ENCODE results near the gene ALG5. TPM values are rescaled to one million over a fixed set of nuclear protein-coding genes. Genes with fewer than 3 reads are reported as not detected.

The ALG5 gene
- total and polyA plus RNA-seq, 4 donors: 26.6 to 54.2 (median 44.4) TPM

GRCh38 chr13:36912973-36913372 is 86.2 kb downstream of the ALG5 start:
- H3K9me3 ChIP-seq (ENCODE audit: control insufficient read depth in 4 of 4, insufficient read depth in 3 of 4, low read length in 3 of 4): no peaks in the 10 kb centered on the region
- H3K4me3 ChIP-seq: no peak overlapping the region
- DNase-seq (no peak), ATAC-seq (ENCODE audit: insufficient read depth, low FRiP score) (no peak)
- H3K9ac ChIP-seq (ENCODE audit: insufficient read depth in 1 of 2, low read length in 2 of 2): no peak overlapping the region
- H3K27ac ChIP-seq (ENCODE audit: low read depth in 1 of 2, low read length in 1 of 2): no peak overlapping the region
- peaks cover 1 to 18% (median 4%) of the 10 kb centered on the region in 5 donors for H3K4me1 ChIP-seq (ENCODE audit: control insufficient read depth in 5 of 5, insufficient read depth in 5 of 5, low read length in 5 of 5)
- H3K36me3 ChIP-seq (ENCODE audit: control insufficient read depth in 4 of 4, insufficient read depth in 4 of 4, low read length in 4 of 4): no peaks in the 10 kb centered on the region
- TF ChIP-seq CTCF (IDR thresholded peaks at IDR 0.05; ENCODE audit: control extremely low read depth, extremely low read depth): no peak
- no peaks in the 10 kb centered on the region for H3K27me3 ChIP-seq (ENCODE audit: control insufficient read depth in 3 of 3, insufficient read depth in 3 of 3, low read length in 2 of 3)
- WGBS, 2 donors: 57 to 70% methylated on average over 2 of the region's 2 CpGs

DNA sequence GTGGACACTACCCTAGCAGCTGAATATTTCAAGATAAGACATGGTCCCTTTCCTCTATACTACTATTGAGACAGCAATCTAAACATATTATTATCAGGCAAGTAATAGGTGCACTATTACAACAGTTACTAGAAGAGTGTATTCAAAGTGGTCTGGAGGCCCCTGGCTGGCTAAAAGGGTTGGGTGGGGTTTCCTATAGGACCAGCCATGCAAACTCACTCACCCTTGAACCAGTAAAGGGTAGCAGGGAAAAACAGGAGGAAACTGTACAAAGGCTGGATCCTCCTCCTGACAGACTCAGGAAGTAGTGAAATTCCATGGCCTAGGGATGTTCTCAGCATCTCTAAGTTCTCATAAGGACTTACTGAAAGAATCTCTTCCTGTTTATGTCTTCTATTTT is 86.8 kb downstream of the ALG5 start:
- Histone ChIP-seq H3K36me3 (ENCODE audit: control insufficient read depth in 4 of 4, insufficient read depth in 4 of 4, low read length in 4 of 4) (no peaks in the 10 kb centered on the region), H3K9me3 (ENCODE audit: control insufficient read depth in 4 of 4, insufficient read depth in 3 of 4, low read length in 3 of 4) (no peaks in the 10 kb centered on the region), H3K27ac (ENCODE audit: low read depth in 1 of 2, low read length in 1 of 2) (no peak overlapping the region), H3K4me1 (ENCODE audit: control insufficient read depth in 5 of 5, insufficient read depth in 5 of 5, low read length in 5 of 5) (peaks cover 1 to 12% (median 4%) of the 10 kb centered on the region in 5 donors), H3K27me3 (ENCODE audit: control insufficient read depth in 3 of 3, insufficient read depth in 3 of 3, low read length in 2 of 3) (no peaks in the 10 kb centered on the region), H3K9ac (ENCODE audit: insufficient read depth in 1 of 2, low read length in 2 of 2) (no peak overlapping the region), H3K4me3 (no peak overlapping the region)
- TF ChIP-seq CTCF (IDR thresholded peaks at IDR 0.05; ENCODE audit: control extremely low read depth, extremely low read depth): no peak
- ATAC-seq (ENCODE audit: insufficient read depth, low FRiP score) (no peak), DNase-seq (no peak)

DNA sequence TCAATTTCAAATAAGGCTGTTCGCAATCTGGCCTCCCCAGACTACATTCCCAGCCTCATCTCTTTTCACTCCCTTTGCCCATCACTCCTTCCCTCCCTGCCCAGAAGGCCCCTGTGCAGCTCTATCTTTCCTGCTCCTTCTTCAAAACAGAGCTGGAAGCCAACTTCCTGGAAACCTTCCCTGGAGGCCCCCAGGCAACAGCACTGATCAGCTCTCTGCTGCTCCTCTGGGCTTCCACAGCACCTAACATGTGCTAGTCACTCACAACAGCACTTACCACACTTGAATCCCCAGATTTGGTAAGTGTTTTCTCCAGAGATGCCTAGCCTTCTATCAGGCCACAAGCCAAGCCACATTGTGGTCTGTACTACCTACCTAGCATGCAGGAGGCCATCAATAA is 88.6 kb downstream of the ALG5 start:
- 98 to 100% methylated on average over 1 of the region's 1 CpG for WGBS, 2 donors
- Histone ChIP-seq H3K27me3 (ENCODE audit: control insufficient read depth in 3 of 3, insufficient read depth in 3 of 3, low read length in 2 of 3) (no peaks in the 10 kb centered on the region), H3K4me3 (no peak overlapping the region), H3K27ac (ENCODE audit: low read depth in 1 of 2, low read length in 1 of 2) (no peak overlapping the region), H3K9me3 (ENCODE audit: control insufficient read depth in 4 of 4, insufficient read depth in 3 of 4, low read length in 3 of 4) (no peaks in the 10 kb centered on the region), H3K4me1 (ENCODE audit: control insufficient read depth in 5 of 5, insufficient read depth in 5 of 5, low read length in 5 of 5) (peaks cover 0 to 4% (median 1%) of the 10 kb centered on the region in 5 donors), H3K36me3 (ENCODE audit: control insufficient read depth in 4 of 4, insufficient read depth in 4 of 4, low read length in 4 of 4) (no peaks in the 10 kb centered on the region), H3K9ac (ENCODE audit: insufficient read depth in 1 of 2, low read length in 2 of 2) (no peak overlapping the region)
- DNase-seq (no peak), ATAC-seq (ENCODE audit: insufficient read depth, low FRiP score) (no peak)
- no peak for TF ChIP-seq CTCF (IDR thresholded peaks at IDR 0.05; ENCODE audit: control extremely low read depth, extremely low read depth)

- H3K4me3 ChIP-seq: no peak overlapping the region
These were observed 91.3 kb downstream of the ALG5 start for GRCh38 chr13:36907821-36908220.

More at GRCh38 chr13:36907821-36908220, 91.3 kb downstream of the ALG5 start:
- H3K27me3 ChIP-seq (ENCODE audit: control insufficient read depth in 3 of 3, insufficient read depth in 3 of 3, low read length in 2 of 3): no peaks in the 10 kb centered on the region
- WGBS, 2 donors: 95 to 97% methylated on average over 2 of the region's 2 CpGs
- H3K9me3 ChIP-seq (ENCODE audit: control insufficient read depth in 4 of 4, insufficient read depth in 3 of 4, low read length in 3 of 4): no peaks in the 10 kb centered on the region
- H3K36me3 ChIP-seq (ENCODE audit: control insufficient read depth in 4 of 4, insufficient read depth in 4 of 4, low read length in 4 of 4): no peaks in the 10 kb centered on the region
- no peaks in the 10 kb centered on the region for H3K4me1 ChIP-seq (ENCODE audit: control insufficient read depth in 5 of 5, insufficient read depth in 5 of 5, low read length in 5 of 5)
- DNase-seq (no peak), ATAC-seq (ENCODE audit: insufficient read depth, low FRiP score) (no peak)
- H3K27ac ChIP-seq (ENCODE audit: low read depth in 1 of 2, low read length in 1 of 2): no peak overlapping the region
- no peak for TF ChIP-seq CTCF (IDR thresholded peaks at IDR 0.05; ENCODE audit: control extremely low read depth, extremely low read depth)
- no peak overlapping the region for H3K9ac ChIP-seq (ENCODE audit: insufficient read depth in 1 of 2, low read length in 2 of 2)

All from lung (tissue), 12 donors.